HUES48 (cell line): ENCODE data around the gene SYNCRIP.
A peak's percentile ranks its signal among the peaks of the same experiment; 100 is the strongest.
"Not testable (repeated sequence)": the region's sequence is repeated elsewhere in the genome, so short reads cannot be mapped to it uniquely, and the experiment has no call there.

Source experiments
- H3K27ac ChIP-seq: one replicate; pipeline ENCODE4 v1.7.0; 2013; ENCODE audit warnings: low read depth, low read length, inconsistent platforms
- H3K27me3 ChIP-seq: 2 replicates; pipeline ENCODE4 v1.6.1; 2013; ENCODE audit warnings: mild to moderate bottlenecking, low read length; ENCODE audit not compliant: control insufficient read depth, insufficient read depth
- H3K36me3 ChIP-seq: 2 replicates; pipeline ENCODE4 v1.6.1; 2013; ENCODE audit warnings: low read length; ENCODE audit not compliant: control insufficient read depth, insufficient read depth
- H3K4me1 ChIP-seq: 2 replicates; pipeline ENCODE4 v1.6.1; 2013; ENCODE audit warnings: mild to moderate bottlenecking, low read length; ENCODE audit not compliant: control insufficient read depth, insufficient read depth
- H3K4me3 ChIP-seq: 2 replicates; pipeline ENCODE4 v1.5.1; 2013; ENCODE audit warnings: mild to moderate bottlenecking, low read depth, low read length
- H3K9ac ChIP-seq: 2 replicates; pipeline ENCODE4 v1.6.1; 2013; ENCODE audit warnings: mild to moderate bottlenecking, low read depth, low read length, moderate library complexity
- H3K9me3 ChIP-seq: 2 replicates; pipeline ENCODE4 v1.6.1; 2013; ENCODE audit warnings: low read length; ENCODE audit not compliant: control insufficient read depth, insufficient read depth

The SYNCRIP gene

DNA sequence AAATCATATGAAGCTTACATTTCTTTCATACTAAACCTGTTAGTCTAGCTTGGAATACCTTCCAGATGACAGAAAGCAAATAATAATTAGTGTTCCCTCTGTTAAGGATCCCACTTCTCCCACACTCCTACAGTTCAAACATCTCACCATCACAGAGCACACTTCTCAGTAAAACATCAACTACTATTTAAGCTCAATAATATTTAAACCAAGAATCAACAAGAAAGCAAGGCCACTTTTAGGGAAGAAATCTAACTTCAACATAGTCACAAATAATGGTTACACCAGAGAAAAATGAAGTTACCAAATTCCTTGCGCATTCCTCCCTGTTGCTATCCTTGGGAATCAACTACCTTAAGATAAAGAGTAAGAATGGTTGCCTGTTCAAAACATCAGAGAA is 50.7 kb downstream of the SYNCRIP start:
- Histone ChIP-seq H3K9ac (no peak overlapping the region), H3K27me3 (peaks cover 14% of the 10 kb centered on the region), H3K4me1 (no peaks in the 10 kb centered on the region), H3K4me3 (no peak overlapping the region), H3K36me3 (no peaks in the 10 kb centered on the region), H3K9me3 (no peaks in the 10 kb centered on the region; the same call in 1 of the 2 replicates), H3K27ac (no peak overlapping the region)

- Histone ChIP-seq H3K4me1 (no peaks in the 10 kb centered on the region), H3K27ac (no peak overlapping the region), H3K9ac (no peak overlapping the region), H3K4me3 (no peak overlapping the region), H3K9me3 (no peaks in the 10 kb centered on the region; the same call in 1 of the 2 replicates), H3K36me3 (no peaks in the 10 kb centered on the region), H3K27me3 (peaks cover 14% of the 10 kb centered on the region)
Observed at GRCh38 chr6:85591207-85591606, 51.5 kb downstream of the SYNCRIP start.

DNA sequence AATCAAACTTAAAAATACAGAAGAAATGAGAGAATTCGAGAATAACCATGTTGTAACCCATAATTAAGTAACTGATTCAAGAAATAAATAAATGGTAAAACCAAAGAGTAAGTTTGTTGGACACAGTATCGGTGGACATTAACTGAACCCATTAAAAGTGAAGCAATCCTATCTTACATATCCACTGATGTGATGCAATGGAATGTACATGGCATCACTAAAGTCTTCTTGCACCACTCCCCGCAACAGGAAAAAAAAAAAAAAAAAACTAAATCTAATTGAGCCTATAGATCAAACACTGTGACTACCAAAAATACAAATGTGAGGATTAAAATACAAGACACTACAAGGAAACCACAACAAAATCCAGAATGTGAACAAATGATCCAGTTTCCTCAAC is 56.9 kb downstream of the SYNCRIP start:
- H3K4me1 ChIP-seq, result peaks cover 5% of the 10 kb centered on the region
- H3K36me3 ChIP-seq, result no peaks in the 10 kb centered on the region
- H3K27ac ChIP-seq, result no peak overlapping the region
- H3K9me3 ChIP-seq, result no peaks in the 10 kb centered on the region; the same call in 1 of the 2 replicates
- no peak overlapping the region for H3K9ac ChIP-seq
- H3K4me3 ChIP-seq, result no peak overlapping the region
- H3K27me3 ChIP-seq, result no peaks in the 10 kb centered on the region

GRCh38 chr6:85582832-85583231 is 59.9 kb downstream of the SYNCRIP start:
- not testable (repeated sequence) for H3K9ac ChIP-seq

DNA sequence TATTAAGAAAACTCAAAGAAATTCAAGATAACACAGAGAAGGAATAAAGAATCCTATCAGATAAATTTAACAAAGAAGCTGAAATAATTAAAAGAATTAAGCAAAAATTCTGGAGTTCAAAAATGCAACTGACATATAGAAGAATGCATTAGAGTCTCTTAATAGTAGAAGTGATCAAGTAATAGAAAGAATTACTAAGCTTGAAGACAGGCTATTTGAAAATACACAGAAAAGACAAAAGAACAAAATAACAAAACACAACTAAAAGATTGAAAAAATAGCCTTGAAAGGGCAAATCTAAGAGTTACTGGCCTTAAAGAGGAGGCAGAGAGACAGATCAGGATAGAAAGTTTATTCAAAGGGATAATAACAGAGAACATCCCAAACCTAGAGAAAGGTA is 61.1 kb downstream of the SYNCRIP start:
- no peak overlapping the region for H3K4me3 ChIP-seq
- no peak overlapping the region for H3K9ac ChIP-seq
- H3K27ac ChIP-seq, result no peak overlapping the region
- no peaks in the 10 kb centered on the region for H3K27me3 ChIP-seq
- peaks cover 11% of the 10 kb centered on the region for H3K4me1 ChIP-seq
- H3K36me3 ChIP-seq, result no peaks in the 10 kb centered on the region
- H3K9me3 ChIP-seq, result no peaks in the 10 kb centered on the region

More at GRCh38 chr6:85582832-85583231, 59.9 kb downstream of the SYNCRIP start:
- H3K4me1 ChIP-seq, result peaks cover 11% of the 10 kb centered on the region
- not testable (repeated sequence) for H3K9me3 ChIP-seq, H3K27me3 ChIP-seq, H3K27ac ChIP-seq, H3K4me3 ChIP-seq, H3K36me3 ChIP-seq

DNA sequence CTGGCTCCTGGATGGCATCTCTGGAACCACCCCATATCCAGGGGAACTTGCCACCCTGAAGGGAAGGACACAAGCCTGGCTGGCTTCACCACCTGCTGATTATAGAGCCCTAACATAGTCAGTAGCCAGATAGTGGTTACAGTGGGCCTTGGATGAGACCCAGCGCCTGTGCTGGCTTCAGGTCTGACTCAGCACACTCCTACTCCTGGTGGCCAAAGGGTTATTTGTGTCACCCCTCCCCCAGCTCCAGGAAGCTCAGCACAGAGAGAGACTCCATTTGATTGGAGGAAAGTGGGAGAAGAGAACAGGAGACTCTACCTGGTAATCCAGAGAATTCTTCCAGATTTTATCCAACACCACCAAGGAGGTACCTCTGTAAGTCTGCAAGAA is 61.8 kb downstream of the SYNCRIP start:
- no peak overlapping the region for H3K9ac ChIP-seq
- H3K4me1 ChIP-seq, result peaks cover 11% of the 10 kb centered on the region
- peak overlapping the region; percentile 22 for H3K27ac ChIP-seq
- H3K9me3 ChIP-seq, result no peaks in the 10 kb centered on the region
- no peak overlapping the region for H3K4me3 ChIP-seq
- H3K36me3 ChIP-seq, result no peaks in the 10 kb centered on the region
- H3K27me3 ChIP-seq, result no peaks in the 10 kb centered on the region

DNA sequence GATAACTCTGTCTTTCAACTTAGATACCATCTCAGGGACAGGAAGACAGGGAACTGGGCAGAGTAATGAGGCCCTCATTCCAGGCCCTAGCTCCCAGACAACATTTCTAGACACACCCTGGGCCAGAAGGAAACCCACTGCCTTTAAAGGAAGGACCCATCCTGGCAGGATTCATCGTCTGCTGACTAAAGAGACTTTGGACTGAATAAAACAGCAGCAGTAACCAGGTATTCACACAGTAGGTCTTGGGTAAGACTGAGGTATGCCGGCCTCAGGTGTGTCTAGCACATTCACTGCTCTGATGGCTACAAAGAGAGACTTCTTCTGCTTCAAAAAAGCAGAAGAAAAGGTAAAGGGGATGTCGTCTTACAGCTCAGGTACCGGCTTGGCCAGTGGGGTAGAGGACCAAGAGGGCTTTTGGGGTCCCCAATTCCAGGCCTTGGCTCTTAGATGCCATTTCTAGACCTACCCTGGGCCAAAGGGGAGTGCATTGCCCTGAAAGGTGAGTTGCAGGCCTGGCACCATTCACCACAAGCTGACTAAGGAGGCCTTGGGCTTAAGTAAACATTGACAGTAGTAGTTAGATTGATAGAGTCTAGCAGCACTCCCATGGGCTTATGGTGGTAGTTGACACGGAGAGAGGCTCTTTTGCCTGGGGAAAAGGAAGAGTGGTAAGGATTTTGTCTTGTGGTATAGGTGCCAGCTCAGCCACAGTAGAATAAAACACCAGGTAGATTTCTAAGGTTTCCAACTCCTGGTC is 62.4 kb downstream of the SYNCRIP start:
- Histone ChIP-seq H3K36me3 (no peaks in the 10 kb centered on the region), H3K4me1 (peaks cover 11% of the 10 kb centered on the region), H3K4me3 (no peak overlapping the region), H3K9ac (no peak overlapping the region), H3K27me3 (no peaks in the 10 kb centered on the region), H3K9me3 (no peaks in the 10 kb centered on the region), H3K27ac (peak overlapping the region; percentile 22)

GRCh38 chr6:85579581-85579980 is 63.1 kb downstream of the SYNCRIP start:
- H3K4me1 ChIP-seq, result peaks cover 11% of the 10 kb centered on the region
- no peaks in the 10 kb centered on the region for H3K36me3 ChIP-seq
- H3K27me3 ChIP-seq, result no peaks in the 10 kb centered on the region
- H3K27ac ChIP-seq, result no peak overlapping the region
- no peaks in the 10 kb centered on the region for H3K9me3 ChIP-seq
- H3K4me3 ChIP-seq, result no peak overlapping the region
- no peak overlapping the region for H3K9ac ChIP-seq

GRCh38 chr6:85576476-85576875 is 66.2 kb downstream of the SYNCRIP start:
- Histone ChIP-seq H3K27me3 (no peaks in the 10 kb centered on the region), H3K4me3 (no peak overlapping the region), H3K9me3 (no peaks in the 10 kb centered on the region), H3K4me1 (peaks cover 11% of the 10 kb centered on the region), H3K27ac (no peak overlapping the region), H3K36me3 (no peaks in the 10 kb centered on the region), H3K9ac (no peak overlapping the region)

- Histone ChIP-seq H3K4me1 (no peaks in the 10 kb centered on the region), H3K9ac (no peak overlapping the region), H3K9me3 (no peaks in the 10 kb centered on the region), H3K4me3 (no peak overlapping the region), H3K27me3 (no peaks in the 10 kb centered on the region), H3K27ac (no peak overlapping the region), H3K36me3 (no peaks in the 10 kb centered on the region)
Observed at GRCh38 chr6:85574932-85575598, 67.6 kb downstream of the SYNCRIP start.

GRCh38 chr6:85569323-85569722 is 73.4 kb downstream of the SYNCRIP start:
- H3K9ac ChIP-seq, result no peak overlapping the region
- no peaks in the 10 kb centered on the region for H3K36me3 ChIP-seq
- H3K27me3 ChIP-seq, result no peaks in the 10 kb centered on the region
- H3K27ac ChIP-seq, result no peak overlapping the region
- H3K9me3 ChIP-seq, result no peaks in the 10 kb centered on the region
- no peak overlapping the region for H3K4me3 ChIP-seq
- H3K4me1 ChIP-seq, result no peaks in the 10 kb centered on the region
